GM19328 (cell line): ENCODE data around the gene MRPL48.
A peak's percentile ranks its signal among the peaks of the same experiment; 100 is the strongest.
"Not testable (repeated sequence)": the region's sequence is repeated elsewhere in the genome, so short reads cannot be mapped to it uniquely, and the experiment has no call there.

ENCODE experiments used
- ATAC-seq: cut with Tn5 transposase; IDR thresholded peaks from one replicate; pipeline ENCODE4 v1.9.1; 2021; ENCODE audit warnings: mild to moderate bottlenecking, moderate library complexity; ENCODE audit not compliant: unreplicated experiment

Gene MRPL48

DNA sequence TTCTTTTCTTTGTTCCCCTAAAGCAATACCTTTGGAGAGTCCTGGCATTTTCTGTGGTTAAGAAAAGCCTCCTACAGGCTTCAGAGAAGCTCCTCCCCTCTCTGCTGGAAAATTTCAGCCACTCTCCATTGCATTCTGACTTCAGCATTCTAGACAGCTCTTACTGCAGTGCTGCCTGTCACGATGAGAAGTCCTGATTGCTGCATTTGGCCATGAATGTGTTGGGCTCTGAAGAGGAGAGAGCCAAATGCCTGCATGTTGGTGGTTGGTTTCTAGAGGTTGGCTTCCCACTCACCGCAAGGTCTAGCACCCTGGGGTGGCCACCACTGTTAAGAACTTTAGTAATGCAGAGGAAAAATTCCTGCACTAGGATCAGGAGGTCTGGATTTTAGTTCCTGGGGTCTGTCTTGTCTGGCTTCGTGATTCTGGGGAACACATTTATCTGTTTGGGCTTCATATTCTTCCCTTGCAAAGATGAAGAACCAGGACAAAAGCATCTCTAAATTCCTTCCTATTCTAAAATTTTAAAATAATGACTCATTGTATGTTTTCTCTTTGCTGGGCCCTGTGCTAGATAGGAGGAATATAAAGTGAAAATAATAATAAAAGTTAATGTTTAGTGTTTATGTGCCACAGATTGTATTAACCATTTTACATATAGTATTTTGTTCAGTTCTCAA lies 50.9 kb downstream of the MRPL48 start:
- ATAC-seq: no peak

DNA sequence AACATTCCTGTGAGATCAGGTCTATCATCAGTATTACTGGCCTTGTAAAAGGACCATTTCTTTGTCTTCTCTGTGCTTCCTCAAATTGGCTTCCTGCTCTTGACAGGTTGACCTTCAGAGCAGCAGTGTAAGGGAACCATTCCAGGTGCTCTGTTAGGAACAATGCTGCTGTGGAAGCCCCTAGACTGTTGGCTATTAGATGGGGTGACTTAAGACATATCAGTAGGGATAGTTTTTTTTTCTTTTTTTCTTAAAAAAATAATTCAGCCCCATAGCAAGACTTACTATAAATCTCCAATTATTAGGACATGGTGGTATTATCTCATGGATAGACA lies 51.4 kb downstream of the MRPL48 start:
- ATAC-seq: no peak

DNA sequence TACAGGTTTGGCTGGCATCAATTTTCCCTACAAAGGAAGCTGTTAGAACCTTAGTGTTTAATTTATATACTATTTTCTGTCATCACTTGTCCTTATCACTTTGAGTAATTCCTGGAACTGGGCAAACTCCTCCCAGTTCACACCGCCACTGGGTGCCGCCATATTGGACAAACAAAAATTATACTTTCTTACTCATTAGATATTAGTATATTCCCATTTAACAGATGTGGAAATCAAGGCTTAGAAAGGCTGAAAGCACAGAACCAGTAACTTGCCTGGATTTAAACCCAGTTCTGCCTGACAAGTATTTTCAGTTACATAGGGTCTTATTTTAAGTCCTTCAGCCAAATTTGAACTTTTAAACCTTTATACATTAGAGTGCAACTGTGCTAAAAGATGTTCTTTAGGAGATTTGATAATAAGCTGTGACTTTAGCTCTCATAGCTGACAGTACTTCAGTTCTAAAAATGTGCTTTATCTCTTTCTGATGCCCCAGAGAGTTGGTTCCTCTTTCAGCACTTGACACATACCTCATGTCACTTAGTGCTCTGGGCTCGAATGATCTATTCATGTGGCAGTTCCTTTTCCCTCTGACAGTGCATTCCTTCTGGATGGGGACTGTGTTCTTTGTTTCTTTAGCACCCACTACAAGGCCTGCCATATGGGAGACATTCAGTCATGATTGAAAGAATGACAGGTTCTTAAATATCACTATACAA lies 63.5 kb downstream of the MRPL48 start:
- ATAC-seq: no peak

DNA sequence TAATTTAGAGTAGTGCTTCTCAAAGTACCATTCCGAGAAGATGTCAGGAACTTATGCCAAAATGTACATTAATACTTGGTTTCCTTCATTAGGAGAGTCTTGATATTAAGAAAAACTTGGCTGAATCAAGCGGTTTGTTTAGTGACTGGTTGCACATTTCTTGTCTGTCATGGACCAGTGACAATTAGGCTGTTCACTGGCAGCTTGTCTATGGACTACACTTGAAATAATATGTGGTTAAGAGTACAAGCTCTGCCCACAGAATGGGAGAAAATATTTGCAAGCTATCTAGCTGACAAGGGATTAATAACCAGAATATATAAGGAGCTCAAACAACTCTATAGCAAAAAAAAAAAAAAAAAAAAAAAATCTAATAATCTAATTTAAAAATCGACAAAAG lies 64.4 kb downstream of the MRPL48 start:
- no peak for ATAC-seq

DNA sequence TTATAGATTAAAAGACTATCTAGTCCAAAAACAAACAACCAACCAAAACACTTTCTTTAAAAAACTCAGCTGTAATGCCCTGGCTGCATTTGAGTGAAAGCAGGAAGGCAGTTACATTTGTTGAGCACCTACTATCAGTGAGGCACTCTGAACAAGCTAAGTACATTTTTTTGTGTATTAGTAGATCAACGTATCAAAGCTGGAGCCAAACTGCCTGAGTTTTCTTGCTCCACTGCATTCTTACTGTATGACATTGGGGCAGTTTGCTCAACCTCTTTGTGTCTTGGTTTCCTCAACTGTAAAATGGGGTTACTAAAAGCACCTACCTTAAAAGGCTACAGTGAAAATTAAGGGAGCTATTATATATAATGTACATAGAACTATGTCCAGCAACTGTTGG lies 67.0 kb downstream of the MRPL48 start:
- no peak for ATAC-seq

DNA sequence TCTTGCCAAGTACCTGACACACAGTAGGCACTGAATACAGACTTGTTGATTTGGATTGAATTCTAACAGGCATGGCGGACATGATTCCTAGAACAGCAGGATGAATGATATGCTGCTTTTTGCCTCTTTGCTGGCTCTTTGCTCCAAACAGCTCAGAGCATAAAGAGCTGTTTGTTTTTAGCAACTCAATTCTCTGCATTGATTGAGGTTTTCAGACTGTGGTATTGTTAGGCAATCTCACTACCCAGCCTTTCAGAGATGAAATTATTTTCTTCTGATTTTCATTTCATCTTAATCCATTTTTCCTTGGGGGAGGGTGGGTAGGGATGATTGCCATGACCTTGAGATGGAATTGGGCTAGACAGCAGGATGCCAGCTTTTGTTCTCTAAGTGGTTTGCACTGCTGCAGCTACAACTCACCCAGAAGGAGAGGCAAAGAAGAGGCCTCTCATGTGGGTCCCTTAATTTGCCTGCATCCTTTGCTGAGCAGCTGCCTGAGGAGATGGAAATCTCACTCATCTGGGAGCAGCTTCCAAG lies 68.4 kb downstream of the MRPL48 start:
- no peak for ATAC-seq

DNA sequence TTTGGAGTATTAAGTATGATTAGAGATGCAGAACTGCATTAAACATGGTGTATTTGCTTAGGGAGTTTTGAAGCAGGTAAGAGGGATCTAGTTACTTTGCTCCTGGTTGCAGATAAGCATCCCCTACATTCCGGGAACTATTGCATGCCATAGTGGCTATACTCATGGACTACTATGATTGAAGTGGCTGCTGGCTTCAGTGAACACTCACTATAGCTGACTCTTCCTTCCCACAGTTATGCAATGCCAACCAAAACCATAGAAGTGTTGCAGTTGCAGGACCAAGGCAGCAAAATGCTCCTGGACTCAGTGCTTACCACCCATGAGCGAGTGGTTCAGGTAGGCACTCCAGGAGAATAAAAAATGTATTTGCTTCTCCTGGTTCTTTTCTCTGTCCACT lies 72.0 kb downstream of the MRPL48 start:
- no peak for ATAC-seq

DNA sequence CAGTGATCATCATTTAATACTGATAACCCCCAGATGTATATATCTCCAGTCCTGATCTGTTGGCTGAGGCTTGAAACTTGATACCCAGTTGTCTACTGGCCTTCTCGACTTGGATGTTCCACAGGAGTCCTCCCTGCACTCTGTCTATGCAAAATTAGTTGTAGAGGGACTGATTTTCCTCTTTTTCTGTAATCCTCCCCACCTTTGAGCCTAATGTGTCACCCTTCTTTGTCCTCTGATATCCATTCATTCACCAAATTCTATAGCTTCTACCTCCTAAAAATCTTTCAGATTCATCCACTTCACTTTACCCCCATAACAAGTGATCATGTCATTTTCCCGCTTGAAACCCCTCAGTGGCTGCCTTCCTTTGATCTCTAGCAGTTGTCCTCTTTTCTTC lies 72.5 kb downstream of the MRPL48 start:
- ATAC-seq: no peak

DNA sequence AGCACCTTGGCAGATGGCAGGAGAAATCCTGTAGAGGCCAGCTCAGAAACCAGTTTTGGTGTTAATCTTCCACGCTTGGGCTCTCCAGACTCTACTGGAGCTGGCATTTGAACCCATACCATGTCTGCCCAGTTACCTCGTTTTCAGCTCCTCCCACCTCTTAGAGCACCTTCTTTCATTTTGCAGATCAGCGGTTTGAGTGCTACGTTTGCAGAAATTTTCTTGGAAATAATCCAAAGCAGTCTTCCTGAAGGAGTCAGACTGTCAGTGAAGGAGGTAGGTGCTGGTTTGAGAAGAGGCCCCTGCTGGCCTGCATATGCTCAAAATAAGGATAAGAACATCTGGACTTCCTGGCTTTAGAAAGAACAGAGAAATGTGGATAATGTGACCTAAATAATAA lies 75.3 kb downstream of the MRPL48 start:
- ATAC-seq: no peak

DNA sequence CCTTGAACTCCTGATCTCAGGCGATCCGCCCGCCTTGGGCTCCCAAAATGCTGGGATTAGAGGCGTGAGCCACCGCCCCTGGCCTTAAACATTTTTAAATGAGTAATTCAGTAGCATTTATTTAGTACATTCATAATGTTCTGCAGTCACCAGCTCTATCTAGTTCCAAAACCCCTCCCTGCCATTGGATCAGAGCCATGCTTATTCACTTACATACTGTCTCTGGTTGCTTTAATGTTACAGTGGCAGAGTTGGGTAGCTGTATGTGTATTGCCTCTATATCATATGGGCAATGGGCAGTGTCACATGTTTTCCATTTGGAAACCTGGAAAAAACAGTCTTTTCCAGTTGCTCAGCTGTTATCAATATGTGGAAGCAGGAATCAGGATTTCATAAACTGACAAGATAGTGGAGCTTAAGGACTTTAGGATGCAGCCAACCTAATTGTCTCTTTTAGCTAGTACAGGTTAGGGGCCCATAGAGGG lies 78.5 kb downstream of the MRPL48 start:
- ATAC-seq: no peak

DNA sequence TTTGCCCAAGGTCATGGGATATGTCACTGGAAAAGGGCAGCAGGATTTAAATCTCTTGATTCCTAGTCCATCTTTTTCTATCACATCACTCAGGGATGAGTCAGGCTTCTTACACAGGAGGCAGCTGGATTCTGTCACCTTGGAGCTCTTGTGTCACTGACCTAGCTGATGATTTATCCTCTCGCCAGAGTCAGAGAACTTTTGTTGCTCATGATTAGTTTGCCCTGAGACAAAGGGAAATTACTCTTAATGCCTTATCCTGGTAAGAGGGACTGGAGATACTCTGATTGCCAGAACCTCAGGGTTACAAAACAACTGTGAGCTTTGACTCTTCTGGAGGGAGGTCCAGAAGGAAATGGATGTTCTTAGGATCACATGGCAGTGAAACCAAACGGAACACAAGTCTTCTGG lies 78.9 kb downstream of the MRPL48 start:
- no peak for ATAC-seq

DNA sequence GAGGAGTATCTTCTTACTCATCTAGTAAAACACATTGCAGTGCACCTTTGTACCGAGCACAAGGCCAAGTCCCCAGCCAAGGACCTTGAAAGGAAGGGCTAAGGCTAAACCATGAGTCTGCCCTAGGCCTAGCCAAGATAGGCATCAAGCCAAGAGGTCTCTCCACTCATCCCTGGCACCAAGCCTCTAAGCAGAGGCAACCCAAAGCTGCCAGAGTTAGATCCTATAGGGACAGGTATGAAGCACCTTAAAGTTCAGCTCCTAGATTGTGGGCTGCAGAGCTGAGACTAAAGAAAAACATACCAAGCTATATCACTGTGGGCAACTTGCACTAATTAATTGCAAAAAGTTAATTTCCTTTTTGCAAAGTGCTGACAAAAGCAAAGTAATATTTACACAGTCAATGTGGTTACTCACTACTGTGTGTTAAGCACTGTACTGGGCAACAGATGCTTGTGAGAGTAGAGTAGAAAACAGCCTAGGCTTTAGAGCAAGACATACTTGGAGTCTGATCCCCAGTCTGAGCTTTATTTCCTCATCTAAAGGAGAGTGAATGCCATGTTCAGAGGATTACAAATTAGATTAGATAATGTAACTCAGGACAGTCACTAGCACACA lies 81.8 kb downstream of the MRPL48 start:
- ATAC-seq: no peak

DNA sequence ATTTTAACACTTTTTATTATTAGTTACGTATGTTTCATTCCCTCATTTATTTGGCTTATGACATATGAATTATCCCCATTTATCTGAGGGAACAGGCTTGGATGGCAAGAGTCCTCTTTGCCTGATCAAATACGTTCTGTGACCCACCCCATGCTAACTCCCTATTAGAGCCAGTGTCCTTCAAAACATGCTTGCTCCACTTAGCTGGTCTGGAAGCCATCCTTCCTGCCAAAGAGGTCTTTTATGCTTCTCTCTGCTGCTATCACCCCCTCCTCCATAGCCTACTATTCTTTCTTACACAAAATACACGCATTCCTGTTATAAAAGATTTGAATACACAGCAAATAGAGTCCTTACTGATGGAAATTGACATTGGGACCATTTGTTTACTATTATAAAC lies 82.6 kb downstream of the MRPL48 start:
- no peak for ATAC-seq

DNA sequence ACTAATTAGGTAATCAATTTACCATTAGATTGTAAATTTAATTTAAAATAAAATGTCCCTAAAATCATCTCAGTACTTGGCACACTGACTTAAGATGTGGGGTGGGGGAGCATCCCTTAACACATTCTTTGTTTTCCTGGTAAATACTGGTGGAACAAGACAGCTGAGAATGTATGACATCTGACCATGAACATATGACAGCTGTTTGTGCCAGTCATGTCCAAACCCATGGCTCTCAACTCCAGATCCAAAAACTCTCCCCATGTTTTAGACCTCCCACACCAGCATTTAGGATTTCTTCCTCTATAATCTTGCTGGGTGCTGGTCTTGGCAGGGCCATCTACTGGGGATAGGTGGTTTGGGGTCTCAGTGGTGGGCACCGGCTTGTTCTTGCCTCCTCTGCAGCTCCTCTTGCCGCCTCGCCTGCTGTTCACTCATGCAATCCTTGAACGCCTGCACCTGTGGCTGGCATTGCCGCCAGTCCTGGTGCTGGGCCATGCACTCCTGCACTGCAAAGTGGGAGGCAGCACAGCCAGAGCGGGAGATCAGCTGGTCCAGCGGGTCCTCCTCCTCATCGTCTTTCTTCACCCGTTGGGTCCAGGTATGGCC lies 85.2 kb downstream of the MRPL48 start:
- no peak for ATAC-seq

DNA sequence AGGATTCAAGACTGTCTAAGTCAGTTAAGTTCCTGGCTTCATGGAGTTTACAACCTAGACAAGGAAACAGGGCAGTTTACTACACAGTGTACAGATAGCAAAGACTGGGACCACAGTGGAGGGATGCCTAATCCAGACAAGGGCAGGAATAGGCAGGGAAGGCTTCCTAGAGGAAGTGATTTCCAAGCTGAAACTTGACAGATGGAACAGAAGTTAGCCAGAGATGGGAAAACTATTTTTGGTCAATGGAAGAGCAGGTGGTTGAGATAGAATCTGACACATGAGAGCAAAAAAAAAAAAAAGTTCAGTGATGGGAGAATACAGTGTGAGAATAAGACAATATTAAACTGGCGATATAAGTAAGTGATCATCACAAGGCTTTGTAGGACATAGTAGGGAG lies 87.7 kb downstream of the MRPL48 start:
- ATAC-seq: no peak

DNA sequence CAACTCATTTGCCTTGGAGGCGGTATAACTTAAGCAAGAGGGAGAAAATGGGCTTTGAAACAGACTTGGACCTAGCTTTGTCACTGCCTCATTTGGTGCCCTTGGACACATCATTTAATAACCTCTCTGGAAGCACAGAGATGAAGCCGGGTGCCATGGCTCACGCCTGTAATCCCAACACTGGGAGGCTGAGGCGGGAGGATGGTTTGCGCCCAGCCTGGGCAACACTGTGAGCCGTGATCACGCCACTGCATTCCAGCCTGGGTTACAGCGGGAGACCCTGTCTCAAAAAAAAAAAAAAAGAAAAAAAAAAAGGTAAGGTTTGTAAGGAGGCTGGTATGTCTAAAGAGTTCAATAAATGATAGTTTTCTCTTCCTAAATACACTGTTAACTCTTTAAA lies 88.2 kb downstream of the MRPL48 start:
- no peak for ATAC-seq

DNA sequence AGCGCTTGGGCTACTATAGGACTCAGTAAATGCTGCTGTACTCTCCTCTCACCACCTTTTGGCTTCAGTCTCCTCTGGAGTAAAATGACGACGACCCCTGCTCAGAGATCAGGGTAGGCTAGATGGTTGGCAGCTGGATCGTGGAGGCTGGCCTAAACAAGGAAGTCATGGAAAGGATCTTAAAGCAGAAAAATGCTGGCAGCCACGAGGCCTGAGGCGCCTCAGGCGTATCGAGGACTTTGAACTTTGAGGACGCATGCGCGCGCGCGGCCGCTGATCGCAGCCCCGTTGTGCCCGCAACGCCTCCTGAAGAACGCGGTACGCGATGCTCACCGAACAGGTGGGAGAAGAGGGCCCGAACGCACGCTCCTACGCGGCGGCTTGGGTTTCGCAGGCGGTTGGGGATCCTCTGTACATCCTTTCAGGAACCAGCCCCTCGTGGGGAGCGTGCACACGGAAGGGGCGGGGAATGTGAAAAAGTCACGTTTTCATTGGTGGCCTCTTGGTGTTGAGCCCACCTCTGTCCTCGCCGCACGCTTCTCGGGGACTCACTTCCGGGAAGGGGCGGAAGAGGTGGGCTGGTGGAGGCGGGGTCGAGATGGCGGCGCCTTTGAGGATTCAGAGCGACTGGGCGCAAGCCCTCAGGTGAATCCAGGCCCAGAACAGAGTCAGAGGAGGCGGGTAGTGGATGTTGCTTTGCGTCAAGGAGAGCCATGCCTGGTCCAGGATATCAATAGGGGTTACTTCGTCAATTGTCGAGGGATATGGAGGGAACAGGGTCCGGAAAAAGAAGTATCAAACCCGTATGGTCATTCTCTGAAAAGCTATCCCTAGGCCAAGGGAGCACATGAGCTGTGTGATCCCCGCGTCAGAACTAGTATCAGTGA lies 89.0 kb downstream of the MRPL48 start, which contains the start of the genes COA4 and PAAF1:
TSS of gene COA4 (minus strand) at position 423 of the 887 bp plus-strand sequence. CDS start 3,468 bp downstream, outside the sequence.
TSS of gene PAAF1 (plus strand) at position 576 of the 887 bp plus-strand sequence. CDS start at position 599, 23 bp downstream.
- ATAC-seq: peak; percentile 95

DNA sequence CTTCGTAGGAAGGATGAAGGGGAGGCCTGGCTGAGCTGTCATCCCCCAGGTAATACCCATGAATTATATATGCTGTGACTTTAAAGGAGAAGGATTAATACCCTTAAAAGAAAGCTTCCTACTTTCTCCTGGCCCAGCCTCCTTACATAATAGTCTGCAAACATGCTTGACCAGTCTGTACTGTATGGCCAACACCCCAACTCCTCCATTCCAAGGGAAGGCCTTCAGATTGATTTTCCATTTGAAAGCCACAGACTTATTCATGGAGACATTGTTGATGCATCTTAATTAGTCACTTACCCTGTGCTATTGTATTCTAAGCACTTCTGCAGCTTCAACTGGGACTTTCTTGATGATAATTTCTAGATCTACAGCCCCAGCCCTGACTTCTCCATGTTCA lies 91.1 kb downstream of the MRPL48 start:
- ATAC-seq: no peak

DNA sequence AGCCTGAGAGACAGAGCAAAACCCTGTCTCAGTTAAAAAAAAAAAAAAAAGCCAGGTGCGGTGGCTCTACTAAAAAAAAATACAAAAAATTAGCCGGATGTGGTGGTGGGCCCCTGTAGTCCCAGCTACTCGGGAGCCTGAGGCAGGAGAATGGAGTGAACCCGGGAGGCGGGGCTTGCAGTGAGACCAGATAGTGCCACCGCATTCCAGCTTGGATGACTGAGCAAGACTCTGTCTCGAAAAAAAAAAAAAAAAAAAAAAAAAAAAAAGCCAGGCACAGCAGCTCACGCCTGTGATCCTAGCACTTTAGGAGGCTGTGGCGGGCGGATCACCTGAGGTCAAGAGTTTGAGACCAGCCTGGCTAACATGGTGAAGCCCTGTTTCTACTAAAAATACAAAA lies 92.8 kb downstream of the MRPL48 start:
- not testable (repeated sequence) for ATAC-seq

DNA sequence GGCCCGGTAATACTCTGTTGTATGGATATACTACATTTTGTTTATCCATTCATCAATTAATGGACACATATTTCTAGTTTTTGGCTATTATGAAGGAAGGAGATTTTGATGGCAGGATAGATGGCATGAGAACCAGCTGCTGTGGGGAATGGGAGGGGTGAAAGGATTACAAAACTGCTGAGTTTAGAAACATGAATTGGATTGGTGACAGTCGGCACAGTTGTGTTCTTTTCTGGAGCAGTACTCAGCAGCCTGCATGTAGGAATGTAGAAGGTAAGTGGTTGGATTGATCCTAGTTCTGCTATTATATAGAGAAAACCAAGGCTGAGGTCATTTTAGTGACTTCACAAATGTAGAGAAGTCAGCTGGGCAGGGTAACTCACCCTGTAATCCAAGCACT lies 96.2 kb downstream of the MRPL48 start:
- ATAC-seq: no peak
